HEK293 (cell line): Measurements from ENCODE around the gene PSMD7.

Source experiments
- CTCF ChIA-PET: fragments of 350-600 bp; formaldehyde crosslinking; extraction: SDS; loops from one replicate; lab custom pipeline; 2021; ENCODE audit warnings: antibody characterized with exemption; lab: Yijun Ruan, JAX
- POLR2A ChIA-PET: fragments of 300-600 bp; formaldehyde crosslinking; extraction: SDS; loops from one replicate; lab custom pipeline; 2020; ENCODE audit warnings: antibody characterized with exemption, inconsistent platforms; lab: Yijun Ruan, JAX
- H3K27ac ChIP-seq: fragments of 200-500 bp; sonication (Bioruptor generic); 2 replicates; pipeline ENCODE4 v1.5.1; 2014; ENCODE audit warnings: low read depth, low read length, control low read depth, inconsistent platforms; ENCODE audit errors: extremely low read depth
- H3K36me3 ChIP-seq, 2 experiments: fragments of 200-500 bp in 1 of 2; sonication (Bioruptor generic) in 1 of 2; 1 replicate in 1 of 2; 2 replicates in 1 of 2; pipeline ENCODE4 v1.5.1; 2014 to 2017; ENCODE audit warnings: inconsistent platforms in 2 of 2, low read length in 2 of 2; ENCODE audit not compliant: control insufficient read depth in 2 of 2, insufficient read depth in 1 of 2
- H3K4me1 ChIP-seq: fragments of 200-500 bp; sonication (Bioruptor generic); 2 replicates; pipeline ENCODE4 v1.5.1; 2014; ENCODE audit warnings: mild to moderate bottlenecking, low read length, inconsistent platforms; ENCODE audit not compliant: control insufficient read depth, insufficient read depth
- H3K4me3 ChIP-seq: 2 replicates; pipeline ENCODE4 v1.5.1; 2011; ENCODE audit warnings: low read depth, mild to moderate bottlenecking, control low read depth, low read length, moderate library complexity
- H3K9me3 ChIP-seq: fragments of 200-500 bp; sonication (Bioruptor generic); 2 replicates; pipeline ENCODE4 v1.5.1; 2014; ENCODE audit warnings: low read depth, low read length, inconsistent platforms; ENCODE audit not compliant: control insufficient read depth, insufficient read depth
- CTCF ChIP-seq: fragments of 450-650 bp; formaldehyde crosslinking; IDR thresholded peaks from 2 replicates; pipeline ENCODE4 v1.5.1; 2016; ENCODE audit warnings: missing biosample characterization, missing genetic modification characterization
- PRDM1 ChIP-seq: fragments of 450-650 bp; formaldehyde crosslinking; IDR thresholded peaks from 2 replicates; pipeline ENCODE4; 2016; ENCODE audit warnings: missing biosample characterization, missing genetic modification characterization
- RBAK ChIP-seq: fragments of 450-650 bp; formaldehyde crosslinking; IDR thresholded peaks from 2 replicates; pipeline ENCODE4 v1.5.1; 2016; ENCODE audit warnings: missing biosample characterization, missing genetic modification characterization
- SETDB1 ChIP-seq: IDR thresholded peaks from one replicate; pipeline ENCODE4 v1.6.1; 2017; ENCODE audit warnings: mild to moderate bottlenecking, low read length, moderate library complexity, mixed read lengths; ENCODE audit not compliant: insufficient read length
- ZBTB21 ChIP-seq: fragments of 450-650 bp; formaldehyde crosslinking; IDR thresholded peaks from 2 replicates; pipeline ENCODE4 v1.5.1; 2017; ENCODE audit warnings: missing biosample characterization, missing genetic modification characterization
- ZBTB48 ChIP-seq: fragments of 450-650 bp; formaldehyde crosslinking; IDR thresholded peaks from 2 replicates; pipeline ENCODE4 v1.5.1; 2016; ENCODE audit warnings: missing biosample characterization, missing genetic modification characterization
- ZBTB49 ChIP-seq: fragments of 450-650 bp; formaldehyde crosslinking; IDR thresholded peaks from 2 replicates; pipeline ENCODE4 v1.5.1; 2016; ENCODE audit warnings: missing biosample characterization, missing genetic modification characterization, low read depth
- ZFP3 ChIP-seq: fragments of 450-650 bp; formaldehyde crosslinking; IDR thresholded peaks from 2 replicates; pipeline ENCODE4 v1.5.1; 2016; ENCODE audit warnings: low read depth, missing biosample characterization, missing genetic modification characterization
- ZNF114 ChIP-seq: fragments of 450-650 bp; formaldehyde crosslinking; IDR thresholded peaks from 2 replicates; pipeline ENCODE4 v1.5.0; 2017; ENCODE audit warnings: missing biosample characterization, missing genetic modification characterization
- ZNF121 ChIP-seq: fragments of 450-650 bp; formaldehyde crosslinking; IDR thresholded peaks from 2 replicates; pipeline ENCODE4 v1.5.1; 2016; ENCODE audit warnings: missing biosample characterization, missing genetic modification characterization
- ZNF155 ChIP-seq: fragments of 450-650 bp; formaldehyde crosslinking; IDR thresholded peaks from 2 replicates; pipeline ENCODE4 v1.5.1; 2016; ENCODE audit warnings: missing biosample characterization, missing genetic modification characterization
- ZNF280C ChIP-seq: fragments of 450-650 bp; formaldehyde crosslinking; IDR thresholded peaks from 2 replicates; pipeline ENCODE4 v1.5.1; 2016; ENCODE audit warnings: missing biosample characterization, missing genetic modification characterization
- ZNF366 ChIP-seq: fragments of 450-650 bp; formaldehyde crosslinking; conservative IDR thresholded peaks from 2 replicates; pipeline ENCODE4 v1.5.1; 2016; ENCODE audit warnings: missing biosample characterization, missing genetic modification characterization
- ZNF555 ChIP-seq: fragments of 450-650 bp; formaldehyde crosslinking; conservative IDR thresholded peaks from 2 replicates; pipeline ENCODE4 v1.5.1; 2017; ENCODE audit warnings: missing biosample characterization, mild to moderate bottlenecking, missing genetic modification characterization, inconsistent platforms
- ZNF558 ChIP-seq: fragments of 450-650 bp; formaldehyde crosslinking; IDR thresholded peaks from 2 replicates; pipeline ENCODE4 v1.5.1; 2016; ENCODE audit warnings: missing biosample characterization, missing genetic modification characterization
- ZNF621 ChIP-seq: fragments of 450-650 bp; formaldehyde crosslinking; IDR thresholded peaks from 2 replicates; pipeline ENCODE4 v1.5.1; 2017; ENCODE audit warnings: missing biosample characterization, missing genetic modification characterization
- ZNF654 ChIP-seq: fragments of 450-650 bp; formaldehyde crosslinking; IDR thresholded peaks from 2 replicates; pipeline ENCODE4 v1.5.1; 2016; ENCODE audit warnings: low read depth, missing biosample characterization, missing genetic modification characterization
- ZNF707 ChIP-seq: fragments of 450-650 bp; formaldehyde crosslinking; IDR thresholded peaks from 2 replicates; pipeline ENCODE4 v1.5.1; 2016; ENCODE audit warnings: missing biosample characterization, missing genetic modification characterization

PSMD7 gene

GRCh38 chr16:74271872-74272271 is 24.7 kb upstream of the PSMD7 start:
- Histone ChIP-seq H3K27ac (no peak overlapping the region), H3K9me3 (no peaks in the 10 kb centered on the region), H3K4me3 (no peak overlapping the region), H3K36me3 (no peaks in the 10 kb centered on the region), H3K4me1 (peaks cover 8% of the 10 kb centered on the region; the same call in 1 of the 2 replicates)
- TF ChIP-seq ZNF707 (tag by site-specific recombination) (no peak), ZBTB49 (tag by site-specific recombination) (no peak), PRDM1 (tag by site-specific recombination) (no peak), SETDB1 (no peak), ZNF114 (tag by site-specific recombination) (no peak), ZNF366 (tag by site-specific recombination) (no peak), ZNF280C (tag by site-specific recombination) (no peak), ZNF155 (tag by site-specific recombination) (no peak), ZFP3 (no peak), ZNF558 (tag by site-specific recombination) (no peak), RBAK (no peak), ZNF121 (tag by site-specific recombination) (no peak), ZNF555 (tag by site-specific recombination) (no peak)
- ChIA-PET POLR2A (no interaction called here), CTCF (interaction anchor here (0.7 to 1.1 kb wide), 4 partner anchors 11 to 1185 kb away, joined by 3 read pairs; no protein-coding TSS in a partner anchor)

- ChIA-PET CTCF (interaction anchor here (0.6 to 3.1 kb wide), 34 partner anchors 9 to 1117 kb away, joined by 3 to 16 read pairs (median 4); partner anchors contain the start of gene RFWD3), POLR2A (no interaction called here)
- no peak overlapping the region for H3K4me3 ChIP-seq
- H3K4me1 ChIP-seq = no peaks in the 10 kb centered on the region
- no peak overlapping the region for H3K27ac ChIP-seq
- H3K36me3 ChIP-seq = no peaks in the 10 kb centered on the region
- no peaks in the 10 kb centered on the region for H3K9me3 ChIP-seq
- no peak for TF ChIP-seq ZBTB21 (tag by site-specific recombination)
- no peak for TF ChIP-seq ZNF621 (tag by site-specific recombination)
- no peak for TF ChIP-seq ZBTB48 (tag by site-specific recombination)
- TF ChIP-seq ZNF654 (tag by site-specific recombination) = peak; percentile 71
- peak; percentile 46; the same call in 1 of the 2 replicates for TF ChIP-seq CTCF
Measured at GRCh38 chr16:74275031-74275636, 21.5 kb upstream of the PSMD7 start.
